ENCODE results near the gene PARM1.
"Not testable (repeated sequence)": the region's sequence is repeated elsewhere in the genome, so short reads cannot be mapped to it uniquely, and the experiment has no call there.

The PARM1 gene

GRCh38 chr4:74994436-74994835 is 61.5 kb downstream of the PARM1 start:
- DNase-seq: not testable (repeated sequence)

DNA sequence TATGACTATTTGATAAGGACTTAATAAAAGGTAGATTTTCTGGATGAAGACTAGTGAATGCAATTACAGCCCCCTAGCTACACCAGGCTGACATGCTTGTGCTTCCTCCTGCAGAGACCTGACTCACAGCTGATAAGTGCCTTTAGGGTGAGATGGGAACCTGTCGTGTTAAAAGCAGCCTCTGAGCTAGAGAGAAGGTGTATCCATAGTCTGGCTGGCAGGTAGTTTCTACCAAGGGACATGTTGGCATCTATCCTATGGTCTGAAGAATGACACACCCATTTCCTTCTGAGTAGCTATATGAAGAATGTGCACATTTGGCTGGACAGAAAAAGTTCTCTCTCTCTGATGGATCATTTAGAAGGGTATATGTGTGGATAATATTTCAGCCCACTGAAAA is 64.1 kb downstream of the PARM1 start:
- no peak for DNase-seq

DNA sequence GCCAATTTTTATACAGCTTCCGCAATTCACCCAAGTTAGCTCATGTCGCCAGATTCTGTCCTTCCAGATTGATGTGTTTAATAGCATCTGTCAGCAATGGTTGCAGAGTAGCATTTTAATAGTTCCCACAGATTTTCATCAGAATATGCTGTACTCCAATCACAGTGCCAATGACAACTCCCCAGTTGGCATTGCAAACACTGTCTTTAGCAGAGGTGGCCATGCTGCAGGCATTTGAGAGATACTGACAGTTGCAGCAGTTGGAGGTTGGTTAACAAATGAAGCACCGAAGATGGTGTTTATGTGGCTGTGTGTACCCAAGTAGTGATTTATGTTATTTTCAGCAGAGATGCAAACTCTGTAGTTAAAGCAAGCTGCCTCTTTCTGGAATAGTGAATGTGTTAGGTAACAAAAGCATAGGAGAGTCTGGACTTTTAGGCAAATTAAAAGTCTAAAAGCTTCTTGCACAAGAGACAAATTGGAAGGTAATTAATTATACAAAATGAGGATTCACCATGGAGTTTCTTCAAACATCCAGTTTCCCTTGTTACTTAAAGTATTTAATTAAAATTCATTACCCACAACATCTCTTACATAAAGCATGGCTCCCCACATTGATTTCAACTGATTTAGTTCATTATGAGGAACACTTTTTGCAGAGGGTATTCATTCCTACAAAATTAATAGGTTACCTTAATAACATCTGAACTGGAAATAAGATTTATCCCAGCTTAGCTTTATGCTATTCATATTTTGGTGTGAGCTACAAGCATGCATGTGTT is 65.2 kb downstream of the PARM1 start:
- DNase-seq: no peak

DNA sequence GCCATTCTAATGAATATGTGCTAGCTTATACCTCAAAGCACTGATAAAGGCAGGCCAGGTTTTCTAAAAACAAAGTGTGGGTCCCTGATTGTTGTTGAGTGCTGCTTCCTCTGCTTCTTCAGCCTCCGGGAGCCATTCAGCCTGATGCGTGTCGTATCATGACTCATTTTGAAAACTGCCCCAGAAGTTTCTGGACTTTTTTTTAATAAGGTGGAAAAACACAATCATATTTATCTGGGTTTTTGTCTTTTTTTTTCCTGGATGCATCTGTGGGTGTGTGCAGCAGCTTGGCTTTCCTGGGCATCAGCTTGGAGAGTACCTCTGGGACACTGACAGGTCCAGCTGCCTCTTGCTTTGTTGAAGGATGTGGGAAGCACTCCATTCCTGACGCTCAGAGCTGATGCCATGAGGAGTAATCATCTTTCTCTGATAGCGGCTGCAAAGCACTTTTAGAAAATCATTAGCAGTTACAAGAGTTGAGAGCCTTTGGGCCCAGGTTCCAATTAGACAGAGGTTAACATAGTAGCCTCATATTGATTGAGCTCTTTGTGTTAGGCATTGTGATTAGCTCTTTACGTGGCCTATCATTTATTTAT is 66.9 kb downstream of the PARM1 start:
- DNase-seq: no peak

- no peak for DNase-seq
These were observed 69.0 kb downstream of the PARM1 start for GRCh38 chr4:75001871-75002270.

DNA sequence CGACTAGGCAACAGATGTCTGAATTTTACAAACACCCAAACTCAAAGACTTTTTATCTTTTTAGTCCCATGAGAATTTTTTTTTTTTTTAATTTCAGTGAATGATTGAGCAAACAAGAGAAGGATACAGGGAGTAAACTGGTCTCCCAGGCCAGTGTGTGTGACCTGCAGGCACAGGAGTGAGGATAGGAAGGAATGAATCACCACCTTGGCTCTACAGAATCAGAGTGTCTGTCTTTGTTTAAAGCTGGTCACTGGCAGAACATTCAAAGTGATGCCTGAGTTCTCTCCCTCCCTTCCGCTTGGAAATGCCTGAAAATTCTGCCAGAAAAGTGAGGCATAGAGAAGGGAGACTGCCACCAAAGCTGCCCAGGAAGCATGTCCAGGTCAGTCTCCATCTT is 69.5 kb downstream of the PARM1 start:
- DNase-seq: no peak

- no peak for DNase-seq
These were observed 71.1 kb downstream of the PARM1 start for GRCh38 chr4:75003979-75004378.

GRCh38 chr4:75004755-75005668 is 72.1 kb downstream of the PARM1 start:
- no peak for DNase-seq

GRCh38 chr4:75005727-75006126 is 72.8 kb downstream of the PARM1 start:
- no peak for DNase-seq

GRCh38 chr4:75007891-75008290 is 75.0 kb downstream of the PARM1 start:
- DNase-seq: no peak

DNA sequence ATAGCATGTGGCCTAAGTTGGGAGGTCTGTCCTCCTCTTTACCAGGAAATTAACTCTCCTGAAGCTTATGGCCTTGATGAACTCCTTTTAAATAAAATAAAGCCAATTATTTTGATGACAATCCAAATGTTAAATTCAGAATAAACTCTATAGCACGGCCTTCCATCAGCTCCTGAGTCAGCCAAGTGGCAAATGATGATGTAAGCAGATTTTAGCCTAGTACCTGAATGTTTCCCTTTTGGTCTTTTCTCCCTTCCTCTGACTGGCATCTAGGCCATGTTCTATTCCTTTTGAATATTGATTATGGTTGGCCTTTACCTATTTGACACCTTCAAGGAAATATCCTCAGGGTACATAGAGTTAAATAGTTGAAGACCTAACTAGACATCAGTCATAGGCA is 76.2 kb downstream of the PARM1 start:
- DNase-seq: no peak

- DNase-seq: no peak
These were observed 78.3 kb downstream of the PARM1 start for GRCh38 chr4:75011131-75011795.

DNA sequence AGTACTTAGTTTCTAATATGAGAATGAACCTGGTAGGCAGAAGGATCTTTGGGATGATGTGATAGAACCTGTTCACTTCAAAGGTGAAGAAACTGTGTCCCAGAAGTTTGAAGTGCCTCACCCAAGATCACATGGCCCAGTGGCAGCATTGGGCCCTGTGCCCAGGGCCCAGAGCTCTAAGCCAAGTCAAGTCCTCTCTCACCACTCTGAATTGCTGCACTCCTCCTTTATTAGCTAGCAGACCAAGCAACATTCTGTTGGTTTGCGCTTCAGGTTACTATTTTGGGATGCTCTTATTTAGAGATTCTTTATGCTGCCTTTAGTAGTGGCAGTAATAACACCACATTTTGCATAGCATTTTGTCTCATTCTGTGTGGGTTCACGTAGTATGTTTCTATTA is 82.7 kb downstream of the PARM1 start:
- no peak for DNase-seq

- no peak for DNase-seq
These were observed 83.6 kb downstream of the PARM1 start for GRCh38 chr4:75016472-75016871.

DNA sequence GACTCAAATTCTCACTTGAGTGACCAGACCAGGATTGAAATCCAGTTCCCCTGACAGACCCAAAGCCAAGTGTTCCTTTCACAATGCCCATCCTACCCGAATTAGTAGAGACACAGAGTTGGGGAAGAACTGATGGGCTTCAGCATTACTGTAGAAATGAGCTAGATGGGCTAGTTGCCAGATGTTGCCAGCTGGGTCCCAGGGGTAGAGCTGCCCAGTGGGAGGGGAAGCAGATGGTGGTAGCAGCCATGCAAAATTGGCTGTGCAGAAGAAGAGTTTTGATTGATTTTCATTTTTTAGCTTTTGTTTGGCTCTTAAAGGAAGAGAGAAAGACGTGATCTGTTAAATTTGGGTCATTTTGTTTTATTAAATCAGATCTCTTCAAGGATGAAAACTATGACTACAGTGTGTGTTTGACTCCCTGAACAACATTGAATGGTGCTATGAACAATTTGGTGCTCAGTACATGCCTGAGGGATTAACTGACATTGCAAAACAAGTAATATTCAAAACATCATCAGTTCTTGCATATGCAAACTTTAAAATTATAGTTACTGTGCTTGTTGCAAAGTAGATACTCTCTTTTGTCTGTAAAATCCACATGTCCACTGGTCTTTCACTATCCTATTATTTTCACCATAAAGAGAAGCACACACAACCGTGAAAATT is 86.0 kb downstream of the PARM1 start:
- DNase-seq: no peak

GRCh38 chr4:75025431-75025830 is 92.5 kb downstream of the PARM1 start:
- no peak for DNase-seq

DNA sequence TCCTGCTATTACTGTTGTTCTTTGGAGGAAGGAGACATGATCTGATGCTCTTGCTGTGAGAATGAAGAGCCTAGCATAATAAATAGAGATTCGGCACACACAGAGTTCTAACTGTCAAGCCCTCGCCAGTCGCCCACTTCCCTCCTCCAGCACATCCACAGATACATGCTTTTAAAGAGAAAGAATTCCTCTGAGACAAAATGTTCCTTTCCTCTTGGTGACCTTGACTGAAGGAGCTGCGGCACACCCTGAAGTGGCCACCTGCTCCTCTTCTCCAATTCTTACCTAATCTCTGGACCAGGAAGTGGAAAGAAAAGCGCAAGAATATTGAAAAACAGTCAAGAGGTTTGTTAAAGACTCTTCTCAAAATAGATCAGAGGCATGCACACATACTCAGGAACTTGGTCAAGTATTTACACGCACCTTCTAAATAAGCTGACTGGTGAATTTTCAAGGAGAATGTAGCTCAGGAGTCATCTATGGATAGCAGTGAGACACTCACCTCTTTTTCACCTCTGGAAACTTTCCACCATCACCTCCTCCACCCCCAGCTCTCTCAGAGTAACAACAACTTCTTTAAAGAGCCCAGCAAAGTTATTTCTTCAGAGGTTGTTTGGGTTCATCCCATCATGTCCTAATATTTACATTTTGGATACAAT is 95.4 kb downstream of the PARM1 start:
- no peak for DNase-seq

GRCh38 chr4:75030028-75030427 is 97.1 kb downstream of the PARM1 start:
- no peak for DNase-seq

DNA sequence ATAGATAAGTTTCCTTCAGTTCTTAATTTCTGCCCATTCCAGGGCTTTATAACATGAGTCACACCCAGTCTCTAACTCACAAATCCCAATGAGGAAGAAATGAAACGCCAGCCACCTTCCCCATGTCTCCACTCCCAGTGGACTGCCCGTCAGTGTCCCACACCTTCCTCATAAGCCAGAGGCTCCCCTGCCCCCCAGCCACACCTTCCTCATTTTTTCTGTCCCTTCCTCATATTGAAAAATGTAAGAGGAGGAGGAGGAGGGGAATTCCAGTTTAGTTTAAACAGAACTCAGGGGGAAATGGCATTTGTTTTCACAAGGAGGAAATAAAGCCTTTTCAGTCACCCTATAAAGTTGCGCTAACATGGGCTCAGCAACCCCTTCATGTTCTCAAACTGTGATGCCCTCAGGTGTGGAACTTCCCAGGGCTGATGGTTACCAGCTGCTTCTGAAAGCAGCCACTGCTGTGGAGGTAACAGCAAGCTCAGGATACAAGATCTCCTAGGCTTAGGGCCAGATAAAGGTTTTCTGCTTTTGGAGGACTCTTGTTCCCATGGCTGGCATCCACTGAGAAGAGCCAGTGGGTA is 97.8 kb downstream of the PARM1 start:
- DNase-seq: no peak

DNA sequence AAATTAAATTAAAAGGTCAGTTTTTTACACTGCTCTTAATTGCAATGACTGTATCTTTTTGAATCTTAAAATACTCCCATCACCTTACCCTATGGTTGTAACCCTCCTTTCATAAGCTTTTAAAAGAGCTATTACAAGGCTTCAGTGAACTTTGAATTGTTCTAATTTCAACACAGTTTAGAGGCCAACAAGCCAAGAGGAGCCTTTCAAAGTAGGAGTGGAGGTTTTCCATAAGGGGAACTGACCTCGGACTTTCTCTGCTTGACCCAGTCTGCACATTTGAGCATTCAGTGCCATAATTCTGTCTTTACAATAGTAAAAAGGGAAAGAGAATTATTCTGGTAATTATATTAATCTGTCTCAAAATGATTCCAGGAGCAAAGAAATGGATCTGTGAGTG is 98.9 kb downstream of the PARM1 start:
- DNase-seq: no peak

- DNase-seq: no peak
These were observed 101.6 kb downstream of the PARM1 start for GRCh38 chr4:75034523-75034922.

DNA sequence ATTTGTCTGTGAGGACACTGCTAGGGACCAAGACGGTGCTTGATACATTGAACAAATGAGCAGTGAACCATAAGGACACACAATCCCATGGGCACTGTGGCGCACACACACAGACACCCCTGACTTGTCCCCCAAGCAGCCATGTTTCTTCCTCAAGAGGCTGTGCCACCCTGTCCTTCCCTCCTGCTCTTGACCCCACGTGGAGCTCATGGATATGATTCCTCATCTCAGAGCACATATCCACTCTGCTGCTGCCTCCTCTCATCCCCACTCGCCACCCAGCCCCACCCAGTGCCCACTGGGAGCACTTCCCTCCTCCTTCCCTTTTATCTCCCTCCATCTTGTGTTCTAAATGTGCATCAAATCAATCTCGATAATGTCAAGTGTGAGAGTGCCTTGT is 102.4 kb downstream of the PARM1 start:
- DNase-seq: no peak
